Measurements from ENCODE around the gene RGS14.

DNA sequence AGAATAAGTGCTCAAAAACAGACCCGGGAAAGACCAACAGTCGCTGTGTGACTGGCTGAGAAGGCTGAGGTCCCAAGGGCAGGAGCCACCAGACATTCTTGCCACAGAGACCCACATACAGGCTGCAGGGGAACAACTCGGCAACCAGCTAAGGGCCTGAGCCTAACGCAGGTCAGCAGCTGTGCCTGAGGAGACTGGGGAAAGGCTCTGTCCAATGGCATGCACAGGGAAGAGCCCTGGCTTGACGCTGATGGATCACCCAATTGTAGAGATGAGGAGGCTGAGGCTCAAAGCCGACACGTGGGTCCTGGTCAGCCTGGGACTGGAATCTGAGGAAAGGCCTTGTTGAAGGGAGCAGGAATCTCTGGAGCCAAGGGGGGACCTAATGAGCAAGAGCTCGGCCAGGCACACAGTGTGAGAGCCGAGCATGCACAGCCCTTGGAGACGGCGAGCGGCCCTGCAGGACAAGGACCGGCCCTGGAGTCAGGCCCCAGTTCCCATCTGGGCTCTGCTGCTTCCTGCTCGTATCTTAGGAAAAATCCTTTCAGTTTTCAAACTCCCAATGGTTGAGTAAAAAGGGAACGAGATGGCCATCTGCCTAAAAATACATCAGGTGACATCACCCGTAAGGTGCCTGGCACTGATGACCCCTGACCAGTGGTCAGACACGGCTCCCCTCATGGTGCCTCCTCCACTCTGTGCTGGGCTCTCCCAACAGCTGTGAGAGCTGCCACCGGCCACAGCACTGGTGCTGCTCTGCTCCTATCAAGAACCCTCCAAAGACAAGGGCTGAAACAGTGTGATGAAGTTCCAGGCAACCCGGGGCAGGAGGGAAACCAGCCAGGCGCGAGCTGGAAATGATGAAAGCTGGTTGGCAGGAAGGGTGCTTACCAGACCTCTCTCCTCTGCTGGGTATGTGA lies 22.7 kb upstream of the RGS14 start:
- TF ChIP-seq, protein P1, sequence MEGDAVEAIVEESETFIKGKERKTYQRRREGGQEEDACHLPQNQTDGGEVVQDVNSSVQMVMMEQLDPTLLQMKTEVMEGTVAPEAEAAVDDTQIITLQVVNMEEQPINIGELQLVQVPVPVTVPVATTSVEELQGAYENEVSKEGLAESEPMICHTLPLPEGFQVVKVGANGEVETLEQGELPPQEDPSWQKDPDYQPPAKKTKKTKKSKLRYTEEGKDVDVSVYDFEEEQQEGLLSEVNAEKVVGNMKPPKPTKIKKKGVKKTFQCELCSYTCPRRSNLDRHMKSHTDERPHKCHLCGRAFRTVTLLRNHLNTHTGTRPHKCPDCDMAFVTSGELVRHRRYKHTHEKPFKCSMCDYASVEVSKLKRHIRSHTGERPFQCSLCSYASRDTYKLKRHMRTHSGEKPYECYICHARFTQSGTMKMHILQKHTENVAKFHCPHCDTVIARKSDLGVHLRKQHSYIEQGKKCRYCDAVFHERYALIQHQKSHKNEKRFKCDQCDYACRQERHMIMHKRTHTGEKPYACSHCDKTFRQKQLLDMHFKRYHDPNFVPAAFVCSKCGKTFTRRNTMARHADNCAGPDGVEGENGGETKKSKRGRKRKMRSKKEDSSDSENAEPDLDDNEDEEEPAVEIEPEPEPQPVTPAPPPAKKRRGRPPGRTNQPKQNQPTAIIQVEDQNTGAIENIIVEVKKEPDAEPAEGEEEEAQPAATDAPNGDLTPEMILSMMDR (conservative IDR thresholded peaks at IDR 0.05; ENCODE audit: low read depth in 2 of 2): no peak
- TF ChIP-seq EZH2 (IDR thresholded peaks at IDR 0.05; ENCODE audit: low read depth, unreplicated experiment) (no peak), POLR2AphosphoS5 (IDR thresholded peaks at IDR 0.05; ENCODE audit: low read depth) (no peak), EZH2phosphoT487 (IDR thresholded peaks at IDR 0.05; ENCODE audit: unreplicated experiment) (no peak), ZNF331 (CRISPR knock-in tag; IDR thresholded peaks at IDR 0.05; ENCODE audit: low read depth) (no peak), JUNB (IDR thresholded peaks at IDR 0.05; ENCODE audit: unreplicated experiment) (no peak), NANOG (IDR thresholded peaks at IDR 0.05; ENCODE audit: borderline replicate concordance) (no peak)
- TF ChIP-seq, protein P2, sequence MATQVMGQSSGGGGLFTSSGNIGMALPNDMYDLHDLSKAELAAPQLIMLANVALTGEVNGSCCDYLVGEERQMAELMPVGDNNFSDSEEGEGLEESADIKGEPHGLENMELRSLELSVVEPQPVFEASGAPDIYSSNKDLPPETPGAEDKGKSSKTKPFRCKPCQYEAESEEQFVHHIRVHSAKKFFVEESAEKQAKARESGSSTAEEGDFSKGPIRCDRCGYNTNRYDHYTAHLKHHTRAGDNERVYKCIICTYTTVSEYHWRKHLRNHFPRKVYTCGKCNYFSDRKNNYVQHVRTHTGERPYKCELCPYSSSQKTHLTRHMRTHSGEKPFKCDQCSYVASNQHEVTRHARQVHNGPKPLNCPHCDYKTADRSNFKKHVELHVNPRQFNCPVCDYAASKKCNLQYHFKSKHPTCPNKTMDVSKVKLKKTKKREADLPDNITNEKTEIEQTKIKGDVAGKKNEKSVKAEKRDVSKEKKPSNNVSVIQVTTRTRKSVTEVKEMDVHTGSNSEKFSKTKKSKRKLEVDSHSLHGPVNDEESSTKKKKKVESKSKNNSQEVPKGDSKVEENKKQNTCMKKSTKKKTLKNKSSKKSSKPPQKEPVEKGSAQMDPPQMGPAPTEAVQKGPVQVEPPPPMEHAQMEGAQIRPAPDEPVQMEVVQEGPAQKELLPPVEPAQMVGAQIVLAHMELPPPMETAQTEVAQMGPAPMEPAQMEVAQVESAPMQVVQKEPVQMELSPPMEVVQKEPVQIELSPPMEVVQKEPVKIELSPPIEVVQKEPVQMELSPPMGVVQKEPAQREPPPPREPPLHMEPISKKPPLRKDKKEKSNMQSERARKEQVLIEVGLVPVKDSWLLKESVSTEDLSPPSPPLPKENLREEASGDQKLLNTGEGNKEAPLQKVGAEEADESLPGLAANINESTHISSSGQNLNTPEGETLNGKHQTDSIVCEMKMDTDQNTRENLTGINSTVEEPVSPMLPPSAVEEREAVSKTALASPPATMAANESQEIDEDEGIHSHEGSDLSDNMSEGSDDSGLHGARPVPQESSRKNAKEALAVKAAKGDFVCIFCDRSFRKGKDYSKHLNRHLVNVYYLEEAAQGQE (IDR thresholded peaks at IDR 0.05; ENCODE audit: unreplicated experiment): no peak

Measured in GM23338 (cell line).